ENCODE data around the gene CDC40. TPM values are rescaled to one million over a fixed set of nuclear protein-coding genes. Genes with fewer than 3 reads are reported as not detected.

CDC40 gene
- total RNA-seq, 1 donor from 2014 or later: 23.2 TPM

DNA sequence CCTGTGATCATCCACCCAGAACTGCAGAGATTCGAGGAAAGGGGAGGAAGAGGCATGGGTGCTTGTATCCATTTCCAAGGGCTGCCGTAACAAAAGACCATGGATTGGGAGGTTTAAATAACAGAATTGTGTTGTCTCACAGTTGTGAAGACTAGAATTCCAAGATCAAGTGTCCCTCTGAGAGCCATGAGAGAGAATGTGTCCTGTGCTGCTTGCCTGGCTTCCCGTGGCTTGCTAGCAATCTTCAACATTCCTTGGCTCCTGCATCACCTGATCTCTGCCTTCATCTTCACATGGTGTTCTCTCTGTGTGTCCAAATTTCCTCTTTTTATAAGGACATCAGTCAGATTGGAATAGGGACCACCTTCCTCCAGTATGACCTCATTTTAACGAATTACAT, 69.8 kb downstream of the CDC40 start:
- H3K36me3 Mint-ChIP-seq (ENCODE audit: low read depth, unreplicated experiment): no peaks in the 10 kb centered on the region
- TF ChIP-seq, protein P1, sequence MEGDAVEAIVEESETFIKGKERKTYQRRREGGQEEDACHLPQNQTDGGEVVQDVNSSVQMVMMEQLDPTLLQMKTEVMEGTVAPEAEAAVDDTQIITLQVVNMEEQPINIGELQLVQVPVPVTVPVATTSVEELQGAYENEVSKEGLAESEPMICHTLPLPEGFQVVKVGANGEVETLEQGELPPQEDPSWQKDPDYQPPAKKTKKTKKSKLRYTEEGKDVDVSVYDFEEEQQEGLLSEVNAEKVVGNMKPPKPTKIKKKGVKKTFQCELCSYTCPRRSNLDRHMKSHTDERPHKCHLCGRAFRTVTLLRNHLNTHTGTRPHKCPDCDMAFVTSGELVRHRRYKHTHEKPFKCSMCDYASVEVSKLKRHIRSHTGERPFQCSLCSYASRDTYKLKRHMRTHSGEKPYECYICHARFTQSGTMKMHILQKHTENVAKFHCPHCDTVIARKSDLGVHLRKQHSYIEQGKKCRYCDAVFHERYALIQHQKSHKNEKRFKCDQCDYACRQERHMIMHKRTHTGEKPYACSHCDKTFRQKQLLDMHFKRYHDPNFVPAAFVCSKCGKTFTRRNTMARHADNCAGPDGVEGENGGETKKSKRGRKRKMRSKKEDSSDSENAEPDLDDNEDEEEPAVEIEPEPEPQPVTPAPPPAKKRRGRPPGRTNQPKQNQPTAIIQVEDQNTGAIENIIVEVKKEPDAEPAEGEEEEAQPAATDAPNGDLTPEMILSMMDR (IDR thresholded peaks at IDR 0.05; ENCODE audit: unreplicated experiment): no peak
- H3K9me3 Mint-ChIP-seq (ENCODE audit: unreplicated experiment): no peaks in the 10 kb centered on the region
- H3K27ac Mint-ChIP-seq (ENCODE audit: unreplicated experiment): no peak overlapping the region
- H3K4me3 Mint-ChIP-seq (ENCODE audit: unreplicated experiment): no peak overlapping the region
- DNase-seq (ENCODE audit: low spot score): no peak
- H3K4me1 Mint-ChIP-seq (ENCODE audit: unreplicated experiment): no peaks in the 10 kb centered on the region
- peaks cover 1% of the 10 kb centered on the region for H3K27me3 Mint-ChIP-seq (ENCODE audit: unreplicated experiment)

GRCh38 chr6:110250838-110251237, 70.6 kb downstream of the CDC40 start:
- TF ChIP-seq, protein P1 (IDR thresholded peaks at IDR 0.05; ENCODE audit: unreplicated experiment): no peak
- H3K4me1 Mint-ChIP-seq (ENCODE audit: unreplicated experiment): no peaks in the 10 kb centered on the region
- no peak for DNase-seq (ENCODE audit: low spot score)
- H3K9me3 Mint-ChIP-seq (ENCODE audit: unreplicated experiment): no peaks in the 10 kb centered on the region
- no peaks in the 10 kb centered on the region for H3K36me3 Mint-ChIP-seq (ENCODE audit: low read depth, unreplicated experiment)
- H3K27me3 Mint-ChIP-seq (ENCODE audit: unreplicated experiment): peaks cover 1% of the 10 kb centered on the region
- H3K27ac Mint-ChIP-seq (ENCODE audit: unreplicated experiment): no peak overlapping the region
- no peak overlapping the region for H3K4me3 Mint-ChIP-seq (ENCODE audit: unreplicated experiment)

- Mint-ChIP-seq H3K27ac (ENCODE audit: unreplicated experiment) (no peak overlapping the region), H3K4me3 (ENCODE audit: unreplicated experiment) (no peak overlapping the region), H3K36me3 (ENCODE audit: low read depth, unreplicated experiment) (peaks cover 3% of the 10 kb centered on the region), H3K27me3 (ENCODE audit: unreplicated experiment) (no peaks in the 10 kb centered on the region), H3K4me1 (ENCODE audit: unreplicated experiment) (no peaks in the 10 kb centered on the region), H3K9me3 (ENCODE audit: unreplicated experiment) (no peaks in the 10 kb centered on the region)
- TF ChIP-seq, protein P1 (IDR thresholded peaks at IDR 0.05; ENCODE audit: unreplicated experiment): no peak
- peak; percentile 66 for DNase-seq (ENCODE audit: low spot score)
Observed at GRCh38 chr6:110255211-110255750, 75.1 kb downstream of the CDC40 start.

GRCh38 chr6:110256366-110256765, 76.1 kb downstream of the CDC40 start:
- no peak overlapping the region for H3K4me3 Mint-ChIP-seq (ENCODE audit: unreplicated experiment)
- no peak overlapping the region for H3K27ac Mint-ChIP-seq (ENCODE audit: unreplicated experiment)
- no peaks in the 10 kb centered on the region for H3K27me3 Mint-ChIP-seq (ENCODE audit: unreplicated experiment)
- H3K36me3 Mint-ChIP-seq (ENCODE audit: low read depth, unreplicated experiment): peaks cover 5% of the 10 kb centered on the region
- no peaks in the 10 kb centered on the region for H3K9me3 Mint-ChIP-seq (ENCODE audit: unreplicated experiment)
- TF ChIP-seq, protein P1 (IDR thresholded peaks at IDR 0.05; ENCODE audit: unreplicated experiment): no peak
- no peak for DNase-seq (ENCODE audit: low spot score)
- no peaks in the 10 kb centered on the region for H3K4me1 Mint-ChIP-seq (ENCODE audit: unreplicated experiment)

DNA sequence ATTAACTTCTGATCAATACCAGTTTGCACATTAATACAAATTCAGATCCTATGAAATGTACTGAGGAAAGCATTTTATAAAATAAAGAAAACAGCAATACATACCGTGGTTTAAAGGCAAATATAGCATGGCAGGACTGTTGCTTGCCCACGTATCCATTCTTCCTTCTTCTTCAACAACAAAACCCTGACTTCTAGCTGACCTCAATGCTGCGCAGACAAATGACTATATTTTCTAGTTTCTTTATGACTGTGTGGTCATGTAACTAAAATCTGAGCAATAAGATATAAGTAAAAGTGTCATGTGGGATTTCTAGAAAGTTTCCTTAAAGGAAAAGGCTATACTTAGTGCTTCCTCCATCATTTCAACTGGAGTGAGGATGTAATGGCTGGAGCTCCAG, 85.0 kb downstream of the CDC40 start:
- TF ChIP-seq, protein P1 (IDR thresholded peaks at IDR 0.05; ENCODE audit: unreplicated experiment): no peak
- Mint-ChIP-seq H3K4me1 (ENCODE audit: unreplicated experiment) (peaks cover 4% of the 10 kb centered on the region), H3K27me3 (ENCODE audit: unreplicated experiment) (no peaks in the 10 kb centered on the region), H3K27ac (ENCODE audit: unreplicated experiment) (no peak overlapping the region), H3K36me3 (ENCODE audit: low read depth, unreplicated experiment) (peaks cover 2% of the 10 kb centered on the region), H3K9me3 (ENCODE audit: unreplicated experiment) (no peaks in the 10 kb centered on the region), H3K4me3 (ENCODE audit: unreplicated experiment) (no peak overlapping the region)
- no peak for DNase-seq (ENCODE audit: low spot score)

Data from endothelial cell (in vitro differentiated cells).